ENCODE measurements around the gene HOXB1. TPM values are rescaled to one million over a fixed set of nuclear protein-coding genes. Genes with fewer than 3 reads are reported as not detected.

Gene HOXB1
- total RNA-seq, 1 experiment from 2014 or later = not detected

DNA sequence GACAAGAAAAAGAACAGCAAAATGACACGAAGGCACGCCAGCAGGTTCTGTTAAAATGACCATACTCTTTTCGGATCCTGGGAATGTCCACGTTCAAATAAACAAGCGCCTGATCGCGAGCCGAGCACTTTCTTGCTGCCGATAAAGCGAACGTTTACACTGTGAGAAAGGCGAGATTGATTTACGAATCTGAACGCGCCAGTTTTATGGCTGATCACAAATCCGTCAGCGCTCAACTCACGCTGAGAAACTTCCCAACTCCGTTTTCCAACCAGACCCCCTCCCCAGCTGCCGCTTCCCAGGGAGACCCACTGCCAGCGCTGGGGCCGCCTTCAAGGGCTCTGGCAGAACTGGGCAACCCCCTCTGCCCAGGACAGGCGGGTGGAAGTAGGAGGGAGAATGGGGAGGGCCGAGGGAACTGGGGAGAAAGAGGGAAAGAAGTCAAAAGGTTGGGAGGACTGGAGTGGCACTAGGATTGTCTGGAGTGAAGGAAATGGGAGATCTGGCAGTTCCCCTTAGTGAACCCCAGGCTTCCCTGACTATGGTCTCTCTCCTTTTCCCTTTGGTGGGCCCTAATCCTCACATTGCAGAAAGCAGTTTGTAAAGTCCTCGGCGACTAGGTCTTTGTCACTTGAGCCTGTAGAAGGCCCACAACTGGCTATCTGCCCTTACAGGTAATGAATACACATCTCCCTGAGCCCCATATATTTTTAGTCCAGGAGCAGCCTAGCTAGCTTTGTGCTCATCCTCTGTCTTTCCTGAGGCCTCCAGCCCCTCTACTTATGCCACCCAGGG lies 40.4 kb upstream of the HOXB1 start:
- Mint-ChIP-seq H3K27me3 (ENCODE audit: insufficient read depth, unreplicated experiment) (no peaks in the 10 kb centered on the region), H3K27ac (ENCODE audit: low read depth, unreplicated experiment) (no peak overlapping the region), H3K36me3 (ENCODE audit: insufficient read depth, unreplicated experiment) (no peaks in the 10 kb centered on the region), H3K9me3 (ENCODE audit: unreplicated experiment) (no peaks in the 10 kb centered on the region), H3K4me1 (ENCODE audit: insufficient read depth, unreplicated experiment) (no peaks in the 10 kb centered on the region), H3K4me3 (ENCODE audit: unreplicated experiment) (no peak overlapping the region)
- CTCF ChIA-PET = no interaction called here
- intact Hi-C loops (cut with micrococcal nuclease) = no loop called here
- TF ChIP-seq, protein P1, sequence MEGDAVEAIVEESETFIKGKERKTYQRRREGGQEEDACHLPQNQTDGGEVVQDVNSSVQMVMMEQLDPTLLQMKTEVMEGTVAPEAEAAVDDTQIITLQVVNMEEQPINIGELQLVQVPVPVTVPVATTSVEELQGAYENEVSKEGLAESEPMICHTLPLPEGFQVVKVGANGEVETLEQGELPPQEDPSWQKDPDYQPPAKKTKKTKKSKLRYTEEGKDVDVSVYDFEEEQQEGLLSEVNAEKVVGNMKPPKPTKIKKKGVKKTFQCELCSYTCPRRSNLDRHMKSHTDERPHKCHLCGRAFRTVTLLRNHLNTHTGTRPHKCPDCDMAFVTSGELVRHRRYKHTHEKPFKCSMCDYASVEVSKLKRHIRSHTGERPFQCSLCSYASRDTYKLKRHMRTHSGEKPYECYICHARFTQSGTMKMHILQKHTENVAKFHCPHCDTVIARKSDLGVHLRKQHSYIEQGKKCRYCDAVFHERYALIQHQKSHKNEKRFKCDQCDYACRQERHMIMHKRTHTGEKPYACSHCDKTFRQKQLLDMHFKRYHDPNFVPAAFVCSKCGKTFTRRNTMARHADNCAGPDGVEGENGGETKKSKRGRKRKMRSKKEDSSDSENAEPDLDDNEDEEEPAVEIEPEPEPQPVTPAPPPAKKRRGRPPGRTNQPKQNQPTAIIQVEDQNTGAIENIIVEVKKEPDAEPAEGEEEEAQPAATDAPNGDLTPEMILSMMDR (IDR thresholded peaks at IDR 0.05; ENCODE audit: unreplicated experiment) = no peak
- no TSS peak for BruUV-seq (replicated peaks)
- POLR2A ChIA-PET = no interaction called here
- no peak for DNase-seq (ENCODE audit: unreplicated experiment)

DNA sequence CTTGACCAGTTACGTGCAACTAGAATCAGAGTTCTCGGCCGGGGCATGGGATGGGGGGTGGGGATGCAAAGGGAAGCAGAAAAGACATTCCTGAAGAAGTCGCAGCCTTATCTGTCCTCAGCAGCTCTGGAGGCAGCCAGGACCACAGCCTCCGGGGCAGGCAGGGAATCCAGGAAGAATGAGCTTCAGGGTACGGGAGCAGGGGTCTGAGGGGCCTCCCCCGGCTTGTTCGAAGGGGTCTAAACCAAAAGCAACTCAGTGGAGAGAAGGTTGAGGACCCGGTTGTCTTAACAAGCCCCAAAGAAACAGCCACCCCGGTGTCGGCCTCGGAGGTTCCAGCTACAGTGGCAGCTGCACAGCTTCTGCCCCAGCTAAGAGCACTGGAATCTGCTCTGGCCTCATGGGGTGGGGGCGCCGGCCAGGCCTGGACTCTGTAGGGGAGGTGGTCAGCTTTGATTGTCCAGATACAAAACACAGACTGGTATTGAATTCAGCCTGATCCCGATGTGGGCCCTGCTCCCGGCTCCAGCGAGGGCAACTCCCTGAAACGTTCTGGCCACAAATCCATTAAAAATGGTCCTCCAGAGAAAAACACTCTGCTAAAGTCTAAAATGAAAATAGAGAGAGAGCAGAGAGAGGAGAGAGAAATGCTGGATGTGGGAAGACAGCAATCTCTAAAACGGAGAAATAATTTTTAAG lies 39.7 kb upstream of the HOXB1 start:
- no peak overlapping the region for H3K4me3 Mint-ChIP-seq (ENCODE audit: unreplicated experiment)
- CTCF ChIA-PET = interaction anchor here (0.5 to 0.7 kb wide), 2 partner anchors 241 to 552 kb away, joined by 3 to 4 read pairs; no protein-coding TSS in a partner anchor
- no peaks in the 10 kb centered on the region for H3K36me3 Mint-ChIP-seq (ENCODE audit: insufficient read depth, unreplicated experiment)
- H3K4me1 Mint-ChIP-seq (ENCODE audit: insufficient read depth, unreplicated experiment) = no peaks in the 10 kb centered on the region
- TF ChIP-seq, protein P1 (IDR thresholded peaks at IDR 0.05; ENCODE audit: unreplicated experiment) = no peak
- DNase-seq (ENCODE audit: unreplicated experiment) = no peak
- BruUV-seq (replicated peaks) = no TSS peak
- no peaks in the 10 kb centered on the region for H3K9me3 Mint-ChIP-seq (ENCODE audit: unreplicated experiment)
- POLR2A ChIA-PET = no interaction called here
- intact Hi-C loops (cut with micrococcal nuclease) = no loop called here
- H3K27ac Mint-ChIP-seq (ENCODE audit: low read depth, unreplicated experiment) = no peak overlapping the region
- no peaks in the 10 kb centered on the region for H3K27me3 Mint-ChIP-seq (ENCODE audit: insufficient read depth, unreplicated experiment)

DNA sequence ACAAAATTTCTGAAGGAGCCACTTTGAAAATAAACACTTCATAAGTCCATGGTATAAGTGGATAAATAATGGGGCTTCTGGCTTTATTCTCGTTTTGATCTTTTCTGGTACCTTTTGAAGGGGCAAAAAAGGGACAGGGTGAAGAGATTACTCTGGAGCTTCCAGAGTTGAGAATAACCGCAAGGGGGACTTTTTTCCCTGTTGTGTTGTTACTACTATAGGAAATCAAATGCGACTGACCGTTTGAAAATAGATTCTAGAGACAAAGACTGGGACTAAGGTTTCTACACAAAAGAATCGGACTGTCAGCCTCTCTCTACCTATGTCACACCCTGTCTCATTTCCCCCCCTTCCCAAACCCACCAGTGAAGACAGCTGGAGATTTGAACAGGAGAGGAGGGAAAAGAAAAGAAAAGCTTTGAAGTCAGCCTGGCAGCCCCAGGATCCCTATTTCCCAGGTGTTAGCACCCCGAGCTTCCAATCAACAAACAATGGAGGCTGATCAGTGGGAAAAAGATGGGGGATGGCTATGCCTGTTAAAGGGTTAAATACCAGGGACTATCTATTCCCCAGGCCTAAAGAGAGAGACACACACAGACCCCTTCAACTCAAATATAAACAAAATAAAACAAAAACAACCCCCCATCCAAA lies 39.0 kb upstream of the HOXB1 start:
- BruUV-seq (replicated peaks) = no TSS peak
- no peaks in the 10 kb centered on the region for H3K36me3 Mint-ChIP-seq (ENCODE audit: insufficient read depth, unreplicated experiment)
- POLR2A ChIA-PET = no interaction called here
- TF ChIP-seq, protein P1 (IDR thresholded peaks at IDR 0.05; ENCODE audit: unreplicated experiment) = no peak
- H3K4me1 Mint-ChIP-seq (ENCODE audit: insufficient read depth, unreplicated experiment) = no peaks in the 10 kb centered on the region
- no peaks in the 10 kb centered on the region for H3K27me3 Mint-ChIP-seq (ENCODE audit: insufficient read depth, unreplicated experiment)
- intact Hi-C loops (cut with micrococcal nuclease) = no loop called here
- CTCF ChIA-PET = interaction anchor here (0.5 to 0.7 kb wide), 2 partner anchors 242 to 551 kb away, joined by 3 to 4 read pairs; no protein-coding TSS in a partner anchor
- no peak overlapping the region for H3K27ac Mint-ChIP-seq (ENCODE audit: low read depth, unreplicated experiment)
- no peak for DNase-seq (ENCODE audit: unreplicated experiment)
- no peaks in the 10 kb centered on the region for H3K9me3 Mint-ChIP-seq (ENCODE audit: unreplicated experiment)
- no peak overlapping the region for H3K4me3 Mint-ChIP-seq (ENCODE audit: unreplicated experiment)

DNA sequence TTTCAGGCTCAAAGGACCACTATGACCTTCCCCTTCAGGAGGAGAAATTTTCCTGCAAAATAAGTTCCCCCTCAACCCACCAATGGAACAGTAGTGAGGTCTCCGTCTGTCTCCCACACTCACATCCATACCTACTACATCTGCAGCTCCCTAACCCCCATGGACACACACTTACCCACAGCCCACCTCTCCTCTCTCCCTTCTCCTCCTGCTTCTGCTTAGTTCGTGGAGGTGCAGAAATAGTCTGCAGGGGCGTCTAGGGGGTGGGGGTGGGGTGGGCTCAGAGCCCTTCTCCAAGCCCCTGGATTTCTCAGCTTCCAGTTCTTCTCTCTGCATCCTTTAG lies 38.4 kb upstream of the HOXB1 start:
- Mint-ChIP-seq H3K4me1 (ENCODE audit: insufficient read depth, unreplicated experiment) (no peaks in the 10 kb centered on the region), H3K27ac (ENCODE audit: low read depth, unreplicated experiment) (no peak overlapping the region), H3K9me3 (ENCODE audit: unreplicated experiment) (no peaks in the 10 kb centered on the region), H3K4me3 (ENCODE audit: unreplicated experiment) (no peak overlapping the region), H3K27me3 (ENCODE audit: insufficient read depth, unreplicated experiment) (no peaks in the 10 kb centered on the region), H3K36me3 (ENCODE audit: insufficient read depth, unreplicated experiment) (no peaks in the 10 kb centered on the region)
- intact Hi-C loops (cut with micrococcal nuclease) = no loop called here
- ChIA-PET CTCF (no interaction called here), POLR2A (no interaction called here)
- no peak for DNase-seq (ENCODE audit: unreplicated experiment)
- TF ChIP-seq, protein P1 (IDR thresholded peaks at IDR 0.05; ENCODE audit: unreplicated experiment) = no peak
- no TSS peak for BruUV-seq (replicated peaks)

Data from MCF 10A (cell line).